Common myeloid progenitor, CD34-positive (primary cell): ENCODE measurements around the gene TTLL6.

Experiments used
- CTCF ChIA-PET: fragments of 350-600 bp; sonication (Branson Sonifier 250); formaldehyde crosslinking; loops from one replicate; lab custom pipeline; 2021; ENCODE audit warnings: antibody characterized with exemption; lab: Charles Lee
- POLR2A ChIA-PET: fragments of 350-600 bp; sonication (Branson Sonifier 250); formaldehyde crosslinking; loops from one replicate; lab custom pipeline; 2021; ENCODE audit warnings: antibody characterized with exemption; lab: Charles Lee
- DNase-seq, 3 donors: peaks; one replicate each; pipeline versions ENCODE4 v3.0.0 to v3.0.0-alpha.2; 2013
- H3K27ac ChIP-seq, 2 experiments: 1 replicate in 1 of 2; 2 replicates in 1 of 2; pipeline ENCODE4 v1.7.0; 2013; ENCODE audit warnings: inconsistent platforms in 2 of 2, low read length in 2 of 2, mild to moderate bottlenecking in 2 of 2, low read depth in 1 of 2, moderate library complexity in 1 of 2; ENCODE audit not compliant: severe bottlenecking in 2 of 2, insufficient read depth in 1 of 2, poor library complexity in 1 of 2
- H3K27me3 ChIP-seq, 5 experiments: replicated peaks in 2 of 5; 1 replicate in 3 of 5; 2 replicates in 2 of 5; pipeline versions ENCODE4 v1.6.1 to v1.7.0; 2013; ENCODE audit warnings: low read length in 4 of 5, mild to moderate bottlenecking in 2 of 5, moderate library complexity in 2 of 5, inconsistent platforms in 1 of 5; ENCODE audit not compliant: insufficient read depth in 5 of 5, control insufficient read depth in 4 of 5
- H3K36me3 ChIP-seq, 4 experiments: 1 replicate in 2 of 4; 2 replicates in 2 of 4; pipeline versions ENCODE4 v1.6.1 to v1.7.0; 2013; ENCODE audit warnings: low read length in 3 of 4, control low read depth in 1 of 4, mild to moderate bottlenecking in 1 of 4; ENCODE audit not compliant: control insufficient read depth in 4 of 4, insufficient read depth in 4 of 4
- H3K4me1 ChIP-seq, 4 experiments: 1 replicate in 3 of 4; 2 replicates in 1 of 4; pipeline versions ENCODE4 v1.6.1 to v1.7.1; 2013; ENCODE audit warnings: low read length in 3 of 4, mild to moderate bottlenecking in 3 of 4, control low read depth in 1 of 4, inconsistent platforms in 1 of 4, moderate library complexity in 1 of 4; ENCODE audit not compliant: control insufficient read depth in 4 of 4, insufficient read depth in 4 of 4; ENCODE audit errors: control extremely low read depth in 1 of 4
- H3K4me3 ChIP-seq, 7 experiments: 1 replicate in 4 of 7; 2 replicates in 3 of 7; pipeline versions ENCODE4 v1.5.1 to v1.7.0; 2013; ENCODE audit warnings: mild to moderate bottlenecking in 7 of 7, low read length in 6 of 7, moderate library complexity in 6 of 7, inconsistent platforms in 2 of 7, low read depth in 2 of 7, control low read depth in 1 of 7; ENCODE audit not compliant: insufficient read depth in 4 of 7, control insufficient read depth in 1 of 7; ENCODE audit errors: extremely low read depth in 1 of 7
- H3K9me3 ChIP-seq, 5 experiments: 1 replicate in 4 of 5; 2 replicates in 1 of 5; pipeline versions ENCODE4 v1.6.1 to v1.7.1; 2013; ENCODE audit warnings: low read length in 4 of 5, mild to moderate bottlenecking in 2 of 5, inconsistent platforms in 1 of 5, low read depth in 1 of 5, moderate library complexity in 1 of 5; ENCODE audit not compliant: control insufficient read depth in 4 of 5, insufficient read depth in 2 of 5; ENCODE audit errors: control extremely low read depth in 1 of 5
- WGBS: methylation state at CpG from one replicate; pipeline ENCODE4 v1.1.5; 2013; ENCODE audit not compliant: insufficient coverage; 5-methylcytosine and 5-hydroxymethylcytosine counted together

The TTLL6 gene

DNA sequence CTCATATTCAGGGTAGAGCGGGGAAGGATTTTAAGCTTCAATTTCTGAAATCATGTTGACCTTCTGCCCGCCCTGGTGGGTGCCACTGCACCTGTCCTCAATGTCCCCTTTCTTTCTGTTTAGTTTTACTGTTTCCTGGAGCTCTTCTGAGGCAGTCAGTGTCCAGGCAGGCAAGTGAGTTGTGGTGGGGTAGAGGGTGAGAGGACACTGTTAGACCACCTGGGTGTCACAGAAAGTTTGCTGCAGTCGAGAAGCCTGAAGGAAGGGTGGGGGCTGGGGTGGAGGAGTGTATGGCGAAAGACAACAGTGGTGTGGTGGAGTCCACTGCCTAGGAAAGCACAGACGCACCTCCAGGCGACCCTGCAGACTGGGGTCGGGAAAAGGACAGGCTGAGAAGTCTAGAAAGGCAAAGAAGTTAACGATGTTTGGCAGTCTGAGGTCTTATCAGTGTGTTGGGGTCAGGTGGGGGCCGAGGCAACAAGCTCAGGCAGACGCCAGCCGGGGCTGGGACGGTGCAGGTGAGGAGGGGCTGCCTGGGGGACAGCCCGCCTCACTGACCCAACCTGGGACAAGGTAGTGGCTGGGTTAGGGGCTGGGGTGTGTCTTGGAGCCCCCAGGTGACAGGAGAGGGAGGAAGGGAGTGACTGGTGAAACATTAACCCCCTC lies 65.2 kb downstream of the TTLL6 start:
- Histone ChIP-seq H3K27me3 (peaks cover 50 to 93% (median 66%) of the 10 kb centered on the region in 5 experiments), H3K4me1 (peaks cover 0 to 16% (median 14%) of the 10 kb centered on the region in 4 experiments), H3K4me3 (no peak overlapping the region), H3K9me3 (no peaks in the 10 kb centered on the region), H3K27ac (no peak overlapping the region), H3K36me3 (no peaks in the 10 kb centered on the region)
- ChIA-PET CTCF (interaction anchor here (0.8 to 2.3 kb wide), 3 partner anchors 13 to 40 kb away, joined by 3 to 15 read pairs (median 3); partner anchors contain the start of genes PRAC1 and PRAC2), POLR2A (interaction anchor here (1.1 kb wide), 1 partner anchor 16 kb away, joined by 3 read pairs; no protein-coding TSS in a partner anchor)
- DNase-seq, result no peak
- 10% methylated on average over 13 of the region's 13 CpGs for WGBS

GRCh38 chr17:48751172-48751571 lies 65.9 kb downstream of the TTLL6 start:
- 0% methylated on average over 1 of the region's 3 CpGs for WGBS
- ChIA-PET POLR2A (interaction anchor here (1.1 kb wide), 1 partner anchor 16 kb away, joined by 3 read pairs; no protein-coding TSS in a partner anchor), CTCF (interaction anchor here (0.8 to 2.3 kb wide), 5 partner anchors 14 to 88 kb away, joined by 3 to 15 read pairs (median 3); partner anchors contain the start of genes PRAC1 and PRAC2)
- no peak overlapping the region for H3K4me3 ChIP-seq
- no peak for DNase-seq
- no peaks in the 10 kb centered on the region for H3K9me3 ChIP-seq
- H3K27ac ChIP-seq, result no peak overlapping the region
- no peaks in the 10 kb centered on the region for H3K36me3 ChIP-seq
- H3K27me3 ChIP-seq, result peaks cover 52 to 100% (median 73%) of the 10 kb centered on the region in 5 experiments
- peaks cover 0 to 13% (median 10%) of the 10 kb centered on the region in 4 experiments for H3K4me1 ChIP-seq

- no peak overlapping the region for H3K27ac ChIP-seq
- WGBS, result 7% methylated on average over 30 of the region's 32 CpGs
- H3K9me3 ChIP-seq, result no peaks in the 10 kb centered on the region
- DNase-seq, result no peak
- no peak overlapping the region for H3K4me3 ChIP-seq
- no peaks in the 10 kb centered on the region for H3K36me3 ChIP-seq
- H3K4me1 ChIP-seq, result peaks cover 0 to 9% (median 5%) of the 10 kb centered on the region in 4 experiments
- peaks cover 62 to 100% (median 77%) of the 10 kb centered on the region in 5 experiments for H3K27me3 ChIP-seq
- ChIA-PET POLR2A (no interaction called here), CTCF (interaction anchor here (1.0 to 2.3 kb wide), 4 partner anchors 12 to 86 kb away, joined by 3 to 15 read pairs (median 4); partner anchors contain the start of genes PRAC1 and PRAC2)
Observed at GRCh38 chr17:48749621-48750553, 67.1 kb downstream of the TTLL6 start.

- H3K9me3 ChIP-seq, result no peaks in the 10 kb centered on the region
- POLR2A ChIA-PET, result interaction anchor here (1.6 kb wide), 1 partner anchor 14 kb away, joined by 6 read pairs; no protein-coding TSS in a partner anchor
- H3K27ac ChIP-seq, result no peak overlapping the region
- H3K4me1 ChIP-seq, result no peaks in the 10 kb centered on the region
- CTCF ChIA-PET, result interaction anchor here (1.0 kb wide), 2 partner anchors 11 to 56 kb away, joined by 3 read pairs; no protein-coding TSS in a partner anchor
- 26% methylated on average over 11 of the region's 16 CpGs for WGBS
- H3K36me3 ChIP-seq, result no peaks in the 10 kb centered on the region
- H3K27me3 ChIP-seq, result peaks cover 66 to 100% (median 71%) of the 10 kb centered on the region in 5 experiments
- no peak for DNase-seq
- no peak overlapping the region for H3K4me3 ChIP-seq
Observed at GRCh38 chr17:48748718-48749566, 68.1 kb downstream of the TTLL6 start.

- no peak overlapping the region for H3K4me3 ChIP-seq
- WGBS, result 10% methylated on average over 27 of the region's 53 CpGs
- DNase-seq, result no peak
- no peaks in the 10 kb centered on the region for H3K4me1 ChIP-seq
- no peaks in the 10 kb centered on the region for H3K9me3 ChIP-seq
- ChIA-PET CTCF (interaction anchor here (1.0 kb wide), 1 partner anchor 57 kb away, joined by 3 read pairs; no protein-coding TSS in a partner anchor), POLR2A (interaction anchor here (1.6 kb wide), 1 partner anchor 12 kb away, joined by 6 read pairs; no protein-coding TSS in a partner anchor)
- no peak overlapping the region for H3K27ac ChIP-seq
- peaks cover 67 to 100% (median 71%) of the 10 kb centered on the region in 5 experiments for H3K27me3 ChIP-seq
- H3K36me3 ChIP-seq, result no peaks in the 10 kb centered on the region
Observed at GRCh38 chr17:48747445-48748363, 69.3 kb downstream of the TTLL6 start.
